H1 (cell line): ENCODE results near the gene TNS3. TPM values are rescaled to one million over a fixed set of nuclear protein-coding genes. Genes with fewer than 3 reads are reported as not detected.

Source experiments
- ATF3 ChIP-seq: IDR thresholded peaks from 2 replicates; pipeline ENCODE4 v1.6.1; 2011; ENCODE audit warnings: low read depth, mild to moderate bottlenecking, low read length; ENCODE audit not compliant: insufficient read depth
- FOSL1 ChIP-seq: IDR thresholded peaks from 2 replicates; pipeline ENCODE4 v1.6.1; 2011; ENCODE audit warnings: mild to moderate bottlenecking, low read depth, low read length, moderate library complexity; ENCODE audit not compliant: insufficient read depth
- KDM1A ChIP-seq: fragments of 200-600, 300-600 bp; sonication (generic); IDR thresholded peaks from 2 replicates; pipeline ENCODE4 v1.7.1; 2016; ENCODE audit warnings: mild to moderate bottlenecking, low read length, borderline replicate concordance
- KDM5A ChIP-seq: fragments of 200-600 bp; IDR thresholded peaks from 2 replicates; pipeline ENCODE4 v1.7.1; 2012; ENCODE audit warnings: mild to moderate bottlenecking, low read length, inconsistent platforms, mixed read lengths
- NRF1 ChIP-seq: IDR thresholded peaks from 2 replicates; pipeline ENCODE4 v1.6.1; 2011; ENCODE audit warnings: mild to moderate bottlenecking, low read depth, low read length, improper control_type of control experiment
- RNF2 ChIP-seq: fragments of 200-900, 300-1000 bp; sonication (generic); IDR thresholded peaks from 2 replicates; pipeline ENCODE4 v1.7.1; 2016; ENCODE audit warnings: borderline replicate concordance, low read depth, mild to moderate bottlenecking, antibody characterized with exemption, low read length; ENCODE audit not compliant: poor library complexity, severe bottlenecking; ENCODE audit errors: missing control alignments
- SUZ12 ChIP-seq: fragments of 200-600 bp; sonication (generic); IDR thresholded peaks from 2 replicates; pipeline ENCODE4 v1.6.1; 2012; ENCODE audit warnings: mild to moderate bottlenecking, inconsistent platforms, low read length, moderate library complexity, mixed read lengths
- polyA plus RNA-seq, 7 experiments: library from polyadenylated mRNA; depleted of rRNA in 3 of 7; stranded (reverse) in 5 of 7; unstranded in 2 of 7; fragments of >200 nt in 5 of 7; fragments of 200-250 nt in 2 of 7; gene quantifications; 1 replicate in 5 of 7; 2 replicates in 1 of 7; 4 replicates in 1 of 7; pipeline versions ENCODE4 v1.2.1 to v1.2.3, GENCODE V29; 2011 to 2013; ENCODE audit warnings: missing spikeins in 2 of 7, mixed read lengths in 2 of 7
- total RNA-seq: library from RNA; stranded (reverse); fragmentation: NEBNext Ultra II Directional; extraction: Animal tissue kit (Norgen Biotek cat#: 25700); gene quantifications from 2 replicates; pipeline ENCODE4 v1.2.1, GENCODE V29; 2021

TNS3 gene
- total and polyA plus RNA-seq, 2 of the 8 experiments (the other 6 are each of a cell fraction or from before 2014, with no cell fraction given), result 11.9 to 24.2 TPM

- TF ChIP-seq KDM5A (no peak), RNF2 (no peak), SUZ12 (no peak), KDM1A (no peak), FOSL1 (no peak), ATF3 (no peak), NRF1 (no peak)
- TF ChIP-seq, all 59 proteins: peak for 0
These were observed 251.9 kb downstream of the TNS3 start (continued) for GRCh38 chr7:47330026-47330425.
